NOMO-1 (cell line): Measurements from ENCODE around the gene KCNMA1.
"Not testable (repeated sequence)": the region's sequence is repeated elsewhere in the genome, so short reads cannot be mapped to it uniquely, and the experiment has no call there.

ENCODE experiments used
- DNase-seq, 2 experiments: peaks; one replicate each; lab custom pipeline; 2025; ENCODE audit not compliant: unreplicated experiment in 2 of 2; lab: John Stamatoyannopoulos, UW

KCNMA1 gene

GRCh38 chr10:77588886-77589285, 48.7 kb downstream of the KCNMA1 start:
- DNase-seq, result no peak

GRCh38 chr10:77587416-77587790, 50.2 kb downstream of the KCNMA1 start:
- DNase-seq, result no peak

GRCh38 chr10:77586719-77587415, 50.7 kb downstream of the KCNMA1 start:
- DNase-seq, result peak; percentile 20 to 53

- no peak for DNase-seq
Observed at GRCh38 chr10:77584938-77585337, 52.7 kb downstream of the KCNMA1 start.

GRCh38 chr10:77583527-77583926, 54.1 kb downstream of the KCNMA1 start:
- DNase-seq, result no peak

GRCh38 chr10:77582710-77583115, 54.9 kb downstream of the KCNMA1 start:
- peak; percentile 58 to 72 for DNase-seq

- DNase-seq, result no peak
Observed at GRCh38 chr10:77581738-77582137, 55.9 kb downstream of the KCNMA1 start.

- no peak for DNase-seq
Observed at GRCh38 chr10:77580482-77580881, 57.1 kb downstream of the KCNMA1 start.

- DNase-seq, result no peak
Observed at GRCh38 chr10:77578583-77579227, 58.9 kb downstream of the KCNMA1 start.

- no peak for DNase-seq
Observed at GRCh38 chr10:77577666-77578229, 59.9 kb downstream of the KCNMA1 start.

GRCh38 chr10:77576444-77577032, 61.1 kb downstream of the KCNMA1 start:
- no peak for DNase-seq

- DNase-seq, result no peak
Observed at GRCh38 chr10:77576007-77576367, 61.6 kb downstream of the KCNMA1 start.

GRCh38 chr10:77575271-77576006, 62.2 kb downstream of the KCNMA1 start:
- DNase-seq, result no peak

GRCh38 chr10:77574438-77574837, 63.2 kb downstream of the KCNMA1 start:
- peak in 1 of 2 experiments; percentile 26 for DNase-seq

GRCh38 chr10:77572520-77572919, 65.1 kb downstream of the KCNMA1 start:
- DNase-seq, result not testable (repeated sequence)

GRCh38 chr10:77571490-77571889, 66.1 kb downstream of the KCNMA1 start:
- no peak for DNase-seq

- no peak for DNase-seq
Observed at GRCh38 chr10:77566914-77567566, 70.6 kb downstream of the KCNMA1 start.

GRCh38 chr10:77566236-77566635, 71.4 kb downstream of the KCNMA1 start:
- no peak for DNase-seq

- DNase-seq, result no peak
Observed at GRCh38 chr10:77565590-77566023, 72.0 kb downstream of the KCNMA1 start.

- no peak for DNase-seq
Observed at GRCh38 chr10:77564731-77565589, 72.6 kb downstream of the KCNMA1 start.
